NCI-H1048 (cell line): ENCODE results near the gene PIK3CA.

Experiments
- DNase-seq: peaks from one replicate; lab custom pipeline; 2025; lab: John Stamatoyannopoulos, UW

Gene PIK3CA

GRCh38 chr3:179158336-179159039 lies 10.3 kb downstream of the PIK3CA start:
- DNase-seq, result no peak

GRCh38 chr3:179163503-179163902 lies 15.3 kb downstream of the PIK3CA start:
- DNase-seq, result no peak

- no peak for DNase-seq
Measured at GRCh38 chr3:179164857-179165256, 16.7 kb downstream of the PIK3CA start.

GRCh38 chr3:179166561-179167201 lies 18.5 kb downstream of the PIK3CA start:
- no peak for DNase-seq

GRCh38 chr3:179168918-179169317 lies 20.8 kb downstream of the PIK3CA start:
- no peak for DNase-seq

GRCh38 chr3:179172546-179172945 lies 24.4 kb downstream of the PIK3CA start:
- DNase-seq, result no peak

GRCh38 chr3:179174316-179174715 lies 26.2 kb downstream of the PIK3CA start:
- DNase-seq, result no peak

GRCh38 chr3:179174898-179175297 lies 26.7 kb downstream of the PIK3CA start:
- DNase-seq, result no peak

GRCh38 chr3:179175358-179175757 lies 27.2 kb downstream of the PIK3CA start:
- DNase-seq, result no peak

- DNase-seq, result no peak
Measured at GRCh38 chr3:179177611-179178010, 29.5 kb downstream of the PIK3CA start.

GRCh38 chr3:179179256-179179655 lies 31.1 kb downstream of the PIK3CA start:
- DNase-seq, result no peak

GRCh38 chr3:179179979-179180759 lies 32.0 kb downstream of the PIK3CA start:
- no peak for DNase-seq

GRCh38 chr3:179181021-179181472 lies 32.9 kb downstream of the PIK3CA start:
- DNase-seq, result no peak

- DNase-seq, result no peak
Measured at GRCh38 chr3:179181993-179182551, 33.9 kb downstream of the PIK3CA start.

- no peak for DNase-seq
Measured at GRCh38 chr3:179182902-179183301, 34.7 kb downstream of the PIK3CA start.

- no peak for DNase-seq
Measured at GRCh38 chr3:179184826-179185225, 36.7 kb downstream of the PIK3CA start.

- no peak for DNase-seq
Measured at GRCh38 chr3:179186426-179186825, 38.3 kb downstream of the PIK3CA start.

- no peak for DNase-seq
Measured at GRCh38 chr3:179189759-179190158, 41.6 kb downstream of the PIK3CA start.

GRCh38 chr3:179190581-179190980 lies 42.4 kb downstream of the PIK3CA start:
- DNase-seq, result no peak

- no peak for DNase-seq
Measured at GRCh38 chr3:179192542-179192941, 44.4 kb downstream of the PIK3CA start.

GRCh38 chr3:179194931-179195330 lies 46.8 kb downstream of the PIK3CA start:
- DNase-seq, result no peak

- no peak for DNase-seq
Measured at GRCh38 chr3:179196098-179196497, 47.9 kb downstream of the PIK3CA start.

- no peak for DNase-seq
Measured at GRCh38 chr3:179196700-179197099, 48.5 kb downstream of the PIK3CA start.
